ENCODE results near the gene GIGYF1. TPM values are rescaled to one million over a fixed set of nuclear protein-coding genes. Genes with fewer than 3 reads are reported as not detected.
A peak's percentile ranks its signal among the peaks of the same experiment; 100 is the strongest.

GIGYF1 gene
- total and polyA plus RNA-seq, 2 of the 13 experiments (the other 11 are each of a cell fraction or from before 2014, with no cell fraction given) = 7.6 to 16.1 TPM

DNA sequence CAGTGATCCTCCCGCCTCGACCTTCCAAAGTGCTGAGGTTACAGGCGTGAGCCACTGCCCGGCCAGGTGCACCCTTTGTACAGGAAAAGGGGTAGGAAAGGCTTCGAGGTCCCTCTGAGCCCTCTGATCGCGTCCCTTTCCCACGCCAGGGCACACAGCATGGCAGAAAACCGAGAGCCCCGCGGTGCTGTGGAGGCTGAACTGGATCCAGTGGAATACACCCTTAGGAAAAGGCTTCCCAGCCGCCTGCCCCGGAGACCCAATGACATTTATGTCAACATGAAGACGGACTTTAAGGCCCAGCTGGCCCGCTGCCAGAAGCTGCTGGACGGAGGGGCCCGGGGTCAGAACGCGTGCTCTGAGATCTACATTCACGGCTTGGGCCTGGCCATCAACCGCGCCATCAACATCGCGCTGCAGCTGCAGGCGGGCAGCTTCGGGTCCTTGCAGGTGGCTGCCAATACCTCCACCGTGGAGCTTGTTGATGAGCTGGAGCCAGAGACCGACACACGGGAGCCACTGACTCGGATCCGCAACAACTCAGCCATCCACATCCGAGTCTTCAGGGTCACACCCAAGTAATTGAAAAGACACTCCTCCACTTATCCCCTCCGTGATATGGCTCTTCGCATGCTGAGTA is 12.7 kb upstream of the GIGYF1 start (continued):
- no peak for TF ChIP-seq ZNF782 (CRISPR knock-in tag; IDR thresholded peaks at IDR 0.05; ENCODE audit: borderline replicate concordance)
- no peak for TF ChIP-seq ZNF451 (CRISPR knock-in tag; IDR thresholded peaks at IDR 0.05)
- TF ChIP-seq CBX5 (CRISPR knock-in tag; IDR thresholded peaks at IDR 0.05; ENCODE audit: borderline replicate concordance) = no peak
- TF ChIP-seq SOX5 (CRISPR knock-in tag; IDR thresholded peaks at IDR 0.05; ENCODE audit: borderline replicate concordance) = 0 out of 2 replicates have a peak, but pooled peaks have one; percentile 14
- no peak for TF ChIP-seq ZNF234 (CRISPR knock-in tag; conservative IDR thresholded peaks at IDR 0.05)
- TF ChIP-seq ZNF563 (CRISPR knock-in tag; IDR thresholded peaks at IDR 0.05) = no peak
- peak; percentile 48; the same call in 1 of the 2 replicates for TF ChIP-seq RXRA (CRISPR knock-in tag; IDR thresholded peaks at IDR 0.05)
- no peak for TF ChIP-seq ZNF550 (CRISPR knock-in tag; IDR thresholded peaks at IDR 0.05; ENCODE audit: borderline replicate concordance)
- peak; percentile 53 for TF ChIP-seq HNF4A (CRISPR knock-in tag; IDR thresholded peaks at IDR 0.05)
- TF ChIP-seq THYN1 (CRISPR knock-in tag; IDR thresholded peaks at IDR 0.05; ENCODE audit: borderline replicate concordance, low read depth) = no peak
- no peak for TF ChIP-seq ZBTB7B (CRISPR knock-in tag; IDR thresholded peaks at IDR 0.05)
- no peak for TF ChIP-seq RFX1 (IDR thresholded peaks at IDR 0.05)
- TF ChIP-seq ZNF580 (CRISPR knock-in tag; IDR thresholded peaks at IDR 0.05; ENCODE audit: borderline replicate concordance, low read depth) = no peak
- TF ChIP-seq KDM6A (CRISPR knock-in tag; IDR thresholded peaks at IDR 0.05; ENCODE audit: low read depth) = no peak
- TF ChIP-seq, protein P1, sequence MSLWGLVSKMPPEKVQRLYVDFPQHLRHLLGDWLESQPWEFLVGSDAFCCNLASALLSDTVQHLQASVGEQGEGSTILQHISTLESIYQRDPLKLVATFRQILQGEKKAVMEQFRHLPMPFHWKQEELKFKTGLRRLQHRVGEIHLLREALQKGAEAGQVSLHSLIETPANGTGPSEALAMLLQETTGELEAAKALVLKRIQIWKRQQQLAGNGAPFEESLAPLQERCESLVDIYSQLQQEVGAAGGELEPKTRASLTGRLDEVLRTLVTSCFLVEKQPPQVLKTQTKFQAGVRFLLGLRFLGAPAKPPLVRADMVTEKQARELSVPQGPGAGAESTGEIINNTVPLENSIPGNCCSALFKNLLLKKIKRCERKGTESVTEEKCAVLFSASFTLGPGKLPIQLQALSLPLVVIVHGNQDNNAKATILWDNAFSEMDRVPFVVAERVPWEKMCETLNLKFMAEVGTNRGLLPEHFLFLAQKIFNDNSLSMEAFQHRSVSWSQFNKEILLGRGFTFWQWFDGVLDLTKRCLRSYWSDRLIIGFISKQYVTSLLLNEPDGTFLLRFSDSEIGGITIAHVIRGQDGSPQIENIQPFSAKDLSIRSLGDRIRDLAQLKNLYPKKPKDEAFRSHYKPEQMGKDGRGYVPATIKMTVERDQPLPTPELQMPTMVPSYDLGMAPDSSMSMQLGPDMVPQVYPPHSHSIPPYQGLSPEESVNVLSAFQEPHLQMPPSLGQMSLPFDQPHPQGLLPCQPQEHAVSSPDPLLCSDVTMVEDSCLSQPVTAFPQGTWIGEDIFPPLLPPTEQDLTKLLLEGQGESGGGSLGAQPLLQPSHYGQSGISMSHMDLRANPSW (CRISPR knock-in tag; IDR thresholded peaks at IDR 0.05; ENCODE audit: borderline replicate concordance) = no peak
- TF ChIP-seq ATF1 (CRISPR knock-in tag; IDR thresholded peaks at IDR 0.05) = no peak
- no peak for TF ChIP-seq DNMT1 (CRISPR knock-in tag; IDR thresholded peaks at IDR 0.05)
- TF ChIP-seq GZF1 (CRISPR knock-in tag; IDR thresholded peaks at IDR 0.05) = no peak
- no peak for TF ChIP-seq PLSCR1 (CRISPR knock-in tag; IDR thresholded peaks at IDR 0.05; ENCODE audit: borderline replicate concordance)
- no peak for TF ChIP-seq YEATS4 (CRISPR knock-in tag; IDR thresholded peaks at IDR 0.05; ENCODE audit: borderline replicate concordance)
- TF ChIP-seq ZNF281 (CRISPR knock-in tag; IDR thresholded peaks at IDR 0.05; ENCODE audit: borderline replicate concordance) = no peak
- TF ChIP-seq AHR (CRISPR knock-in tag; IDR thresholded peaks at IDR 0.05) = peak; percentile 25; the same call in 1 of the 2 replicates

Measured in HepG2 (cell line).